ENCODE measurements around the gene MC2R.

GRCh38 chr18:13900633-13901032 lies 14.7 kb downstream of the MC2R start:
- TF ChIP-seq CTCF (IDR thresholded peaks at IDR 0.05) (no peak), POLR2A (IDR thresholded peaks at IDR 0.05) (no peak)

All from thyroid gland (tissue), 4 donors.